K562 (cell line): ENCODE results near the gene ETNK1. TPM values are rescaled to one million over a fixed set of nuclear protein-coding genes. Genes with fewer than 3 reads are reported as not detected.

Source experiments
- ESRRB ChIP-seq: fragments of 250-450 bp; sonication (Bioruptor Pico); IDR thresholded peaks from 2 replicates; pipeline ENCODE4 v1.5.0; 2020; ENCODE audit warnings: mild to moderate bottlenecking, moderate library complexity, borderline replicate concordance
- GABPB2 ChIP-seq: fragments of 250-450 bp; sonication (Bioruptor Pico); conservative IDR thresholded peaks from 2 replicates; pipeline ENCODE4 v1.5.1; 2021; ENCODE audit warnings: mild to moderate bottlenecking
- HNRNPUL1 ChIP-seq: fragments of 200-400 bp; formaldehyde crosslinking; IDR thresholded peaks from 2 replicates; pipeline ENCODE4 v1.6.1; 2017; ENCODE audit warnings: low read length
- HSF4 ChIP-seq: fragments of 250-450 bp; sonication (Bioruptor Pico); IDR thresholded peaks from 2 replicates; pipeline ENCODE4 v2.1.2; 2022; ENCODE audit warnings: mild to moderate bottlenecking, moderate library complexity, borderline replicate concordance
- JUN ChIP-seq, 2 experiments: sonication (generic) in 1 of 2; formaldehyde crosslinking in 1 of 2; IDR thresholded peaks; 2 replicates each; pipeline versions ENCODE4 v1.6.1 to v1.8.0; 2012 to 2022; ENCODE audit warnings: borderline replicate concordance in 2 of 2, mild to moderate bottlenecking in 2 of 2, improper control_type of control experiment in 1 of 2, low read depth in 1 of 2, low read length in 1 of 2, missing genetic modification reagents in 1 of 2
- KDM5B ChIP-seq: fragments of 200-600 bp; sonication (generic); IDR thresholded peaks from 2 replicates; pipeline ENCODE4 v1.6.1; 2012; ENCODE audit warnings: low read depth, mild to moderate bottlenecking, moderate library complexity, low read length, control low read depth, inconsistent platforms; ENCODE audit not compliant: insufficient replicate concordance
- NFIC ChIP-seq: fragments of 450-650 bp; IDR thresholded peaks from 2 replicates; pipeline ENCODE4 v1.6.1; 2017; ENCODE audit warnings: mild to moderate bottlenecking, inconsistent platforms
- NR2C2 ChIP-seq, 2 experiments: fragments of 200-800 bp in 1 of 2; sonication (Bioruptor generic) in 1 of 2; sonication (generic) in 1 of 2; formaldehyde crosslinking in 1 of 2; IDR thresholded peaks; 2 replicates each; pipeline versions ENCODE4 v1.6.1 to v1.8.0; 2016 to 2022; ENCODE audit warnings: mild to moderate bottlenecking in 1 of 2, missing compliant biosample characterization in 1 of 2, missing genetic modification characterization in 1 of 2, missing genetic modification reagents in 1 of 2
- RERE ChIP-seq: sonication (generic); formaldehyde crosslinking; IDR thresholded peaks from 2 replicates; pipeline ENCODE4 v1.8.0; 2023; ENCODE audit warnings: missing genetic modification reagents, mild to moderate bottlenecking, borderline replicate concordance
- ZFP36 ChIP-seq: fragments of 150-350 bp; IDR thresholded peaks from 2 replicates; pipeline ENCODE4 v1.6.1; 2018; ENCODE audit warnings: low read length, low read depth; ENCODE audit not compliant: partially characterized antibody
- ZKSCAN1 ChIP-seq: fragments of 150-350 bp; IDR thresholded peaks from 2 replicates; pipeline ENCODE4 v1.6.1; 2016; ENCODE audit warnings: low read depth, low read length
- ZNF212 ChIP-seq: fragments of 450-650 bp; formaldehyde crosslinking; IDR thresholded peaks from 2 replicates; pipeline ENCODE4 v1.4.0; 2020; ENCODE audit warnings: mild to moderate bottlenecking
- ZNF217 ChIP-seq: sonication (generic); formaldehyde crosslinking; IDR thresholded peaks from 2 replicates; pipeline ENCODE4 v1.8.0; 2022; ENCODE audit warnings: mild to moderate bottlenecking, missing genetic modification reagents
- ZNF24 ChIP-seq: fragments of 450-650 bp; IDR thresholded peaks from 2 replicates; pipeline ENCODE4 v1.6.1; 2016
- ZNF384 ChIP-seq: IDR thresholded peaks from 2 replicates; pipeline ENCODE4 v1.6.1; 2012; ENCODE audit warnings: low read depth, low read length, improper control_type of control experiment
- ZNF518B ChIP-seq: fragments of 250-450 bp; sonication (Bioruptor Pico); IDR thresholded peaks from 2 replicates; pipeline ENCODE4 v1.5.0; 2021; ENCODE audit warnings: mild to moderate bottlenecking, moderate library complexity
- polyA plus RNA-seq, 8 experiments: library from polyadenylated mRNA; depleted of rRNA in 4 of 8; stranded (reverse) in 5 of 8; unstranded in 3 of 8; fragments of >200 nt; fragmentation: Nextera tagmentation in 2 of 8; fragmentation: Illumina TruSeq in 1 of 8; extraction: Ambion mirVana in 2 of 8; extraction: Trizol in 1 of 8; gene quantifications; 2 replicates each; pipeline versions ENCODE4 v1.2.1 to v1.2.3, GENCODE V29; 2011 to 2014; ENCODE audit warnings: inconsistent platforms in 1 of 8, missing spikeins in 1 of 8
- total RNA-seq, 7 experiments: library from RNA; depleted of rRNA in 6 of 7; stranded (reverse); fragments of >200 nt in 6 of 7; fragmentation: Illumina TruSeq in 2 of 7; extraction: Trizol in 2 of 7; gene quantifications; 2 replicates each; pipeline versions ENCODE4 v1.2.1 to v1.2.3, GENCODE V29; 2011 to 2021; ENCODE audit warnings: low replicate concordance in 1 of 7

The ETNK1 gene
- total and polyA plus RNA-seq, 9 of the 15 experiments (the other 6 are each of a cell fraction or from before 2014, with no cell fraction given) = 10.0 to 70.5 (median 36.0) TPM

- TF ChIP-seq ZNF518B = no peak
- no peak for TF ChIP-seq JUN (IDR thresholded peaks at IDR 0.05; ENCODE audit: borderline replicate concordance, low read depth, low read length)
- TF ChIP-seq JUN (CRISPR knock-in tag; IDR thresholded peaks at IDR 0.05; ENCODE audit: borderline replicate concordance) = no peak
- no peak for TF ChIP-seq ZNF217 (CRISPR knock-in tag)
- TF ChIP-seq ESRRB (CRISPR knock-in tag) = no peak
- TF ChIP-seq ZNF212 (CRISPR knock-in tag) = no peak
- TF ChIP-seq RERE (CRISPR knock-in tag) = no peak
- peak; percentile 90 for TF ChIP-seq KDM5B
- TF ChIP-seq HSF4 = no peak
- TF ChIP-seq ZNF24 = 0 out of 2 replicates have a peak, but pooled peaks have one; percentile 29
- no peak for TF ChIP-seq ZKSCAN1
- no peak for TF ChIP-seq GABPB2 (CRISPR knock-in tag)
- no peak for TF ChIP-seq NR2C2 (CRISPR knock-in tag; IDR thresholded peaks at IDR 0.05)
- peak; percentile 63 for TF ChIP-seq NR2C2 (tag; IDR thresholded peaks at IDR 0.05)
- no peak for TF ChIP-seq HNRNPUL1
- TF ChIP-seq NFIC = peak; percentile 85
- no peak for TF ChIP-seq ZFP36
- TF ChIP-seq ZNF384 = no peak
These were observed at the start of gene ETNK1 (continued) for GRCh38 chr12:22624870-22625761.
